ENCODE data around the gene PDGFC. TPM values are rescaled to one million over a fixed set of nuclear protein-coding genes. Genes with fewer than 3 reads are reported as not detected.

Gene PDGFC
- total RNA-seq, 1 experiment from 2014 or later: 9.8 TPM

GRCh38 chr4:156909010-156909409 lies 62.6 kb downstream of the PDGFC start:
- Histone ChIP-seq H3K4me2 (ENCODE audit: low read length) (no peak overlapping the region), H3K9ac (ENCODE audit: low read length) (no peak overlapping the region), H2AFZ (ENCODE audit: low read depth, low read length, poor library complexity, severe bottlenecking) (no peak overlapping the region), H3K27me3 (ENCODE audit: insufficient read depth, low read length) (no peaks in the 10 kb centered on the region), H3K9me3 (ENCODE audit: control insufficient read depth in 1 of 2, insufficient read depth in 1 of 2, low read depth in 1 of 2, low read length in 2 of 2) (no peaks in the 10 kb centered on the region), H3K36me3 (ENCODE audit: control insufficient read depth in 1 of 2, insufficient read depth in 2 of 2, low read length in 2 of 2) (no peaks in the 10 kb centered on the region), H3K4me1 (ENCODE audit: control insufficient read depth in 1 of 2, insufficient read depth in 2 of 2, low read length in 2 of 2) (no peaks in the 10 kb centered on the region), H3K27ac (ENCODE audit: low read depth, low read length) (no peak overlapping the region), H3K4me3 (replicated peaks in 1 of 2; ENCODE audit: low read depth in 1 of 2, low read length in 2 of 2) (no peak overlapping the region), H3K79me2 (ENCODE audit: insufficient read depth, low read length) (no peaks in the 10 kb centered on the region), H3K9me2 (ENCODE audit: insufficient read depth) (no peaks in the 10 kb centered on the region), H4K20me1 (ENCODE audit: insufficient read depth) (no peaks in the 10 kb centered on the region)
- DNase-seq (ENCODE audit: low read depth, low spot score) (no peak), ATAC-seq (no peak)
- intact Hi-C loops (cut with micrococcal nuclease): no loop called here
- RAD21 ChIA-PET (ENCODE audit: low non-redundant PET in 1 of 2, low total read pairs in 2 of 2, uncharacterized antibody in 2 of 2, unreplicated experiment in 2 of 2): no interaction called here
- no TSS peak for BruUV-seq (replicated peaks)
- CTCF ChIA-PET: no interaction called here
- TF ChIP-seq ATF3 (IDR thresholded peaks at IDR 0.05): no peak
- no peak for TF ChIP-seq POLR2AphosphoS5 (IDR thresholded peaks at IDR 0.05; ENCODE audit: low read depth, low read length)
- no peak for TF ChIP-seq RAD21 (IDR thresholded peaks at IDR 0.05; ENCODE audit: low read depth)
- TF ChIP-seq CTCF (IDR thresholded peaks at IDR 0.05 in 2 of 3, conservative IDR thresholded peaks at IDR 0.05 in 1 of 3; ENCODE audit: borderline replicate concordance in 1 of 3, insufficient read depth in 1 of 3, low read depth in 2 of 3, low read length in 2 of 3): no peak
- no peak for TF ChIP-seq JUND (IDR thresholded peaks at IDR 0.05)
- TF ChIP-seq EGR1 (IDR thresholded peaks at IDR 0.05; ENCODE audit: low read depth): no peak
- no peak for TF ChIP-seq EZH2 (IDR thresholded peaks at IDR 0.05)
- no peak for TF ChIP-seq ZNF274 (IDR thresholded peaks at IDR 0.05; ENCODE audit: low read depth, low read length)
- TF ChIP-seq EZH2phosphoT487 (IDR thresholded peaks at IDR 0.05; ENCODE audit: borderline replicate concordance): no peak
- POLR2A ChIA-PET: no interaction called here

GRCh38 chr4:156906325-156906724 lies 65.3 kb downstream of the PDGFC start:
- BruUV-seq (replicated peaks): no TSS peak
- Histone ChIP-seq H3K4me2 (ENCODE audit: low read length) (no peak overlapping the region), H3K79me2 (ENCODE audit: insufficient read depth, low read length) (no peaks in the 10 kb centered on the region), H3K4me1 (ENCODE audit: control insufficient read depth in 1 of 2, insufficient read depth in 2 of 2, low read length in 2 of 2) (no peaks in the 10 kb centered on the region), H3K36me3 (ENCODE audit: control insufficient read depth in 1 of 2, insufficient read depth in 2 of 2, low read length in 2 of 2) (no peaks in the 10 kb centered on the region), H3K27ac (ENCODE audit: low read depth, low read length) (no peak overlapping the region), H3K9ac (ENCODE audit: low read length) (no peak overlapping the region), H4K20me1 (ENCODE audit: insufficient read depth) (no peaks in the 10 kb centered on the region), H3K27me3 (ENCODE audit: insufficient read depth, low read length) (no peaks in the 10 kb centered on the region), H3K4me3 (replicated peaks in 1 of 2; ENCODE audit: low read depth in 1 of 2, low read length in 2 of 2) (no peak overlapping the region), H3K9me3 (ENCODE audit: control insufficient read depth in 1 of 2, insufficient read depth in 1 of 2, low read depth in 1 of 2, low read length in 2 of 2) (no peaks in the 10 kb centered on the region), H3K9me2 (ENCODE audit: insufficient read depth) (no peaks in the 10 kb centered on the region), H2AFZ (ENCODE audit: low read depth, low read length, poor library complexity, severe bottlenecking) (no peak overlapping the region)
- TF ChIP-seq MAX (IDR thresholded peaks at IDR 0.05): no peak
- no peak for TF ChIP-seq FOSL1 (IDR thresholded peaks at IDR 0.05; ENCODE audit: low read depth)
- TF ChIP-seq CEBPB (IDR thresholded peaks at IDR 0.05; ENCODE audit: low read depth): no peak
- no peak for TF ChIP-seq EZH2phosphoT487 (IDR thresholded peaks at IDR 0.05; ENCODE audit: borderline replicate concordance)
- no peak for TF ChIP-seq TCF7L2 (IDR thresholded peaks at IDR 0.05; ENCODE audit: borderline replicate concordance, extremely low read depth, insufficient read depth, insufficient read length)
- TF ChIP-seq ZFX (IDR thresholded peaks at IDR 0.05): no peak
- no peak for TF ChIP-seq EZH2 (IDR thresholded peaks at IDR 0.05)
- no peak for TF ChIP-seq JUND (IDR thresholded peaks at IDR 0.05)
- TF ChIP-seq ZNF274 (IDR thresholded peaks at IDR 0.05; ENCODE audit: low read depth, low read length): no peak
- no peak for DNase-seq (ENCODE audit: low read depth, low spot score)
- no peak for ATAC-seq
- POLR2A ChIA-PET: no interaction called here
- CTCF ChIA-PET: no interaction called here
- intact Hi-C loops (cut with micrococcal nuclease): no loop called here
- RAD21 ChIA-PET (ENCODE audit: low non-redundant PET in 1 of 2, low total read pairs in 2 of 2, uncharacterized antibody in 2 of 2, unreplicated experiment in 2 of 2): no interaction called here
